ENCODE measurements around the gene IL19.
A peak's percentile ranks its signal among the peaks of the same experiment; 100 is the strongest.
"Not testable (repeated sequence)": the region's sequence is repeated elsewhere in the genome, so short reads cannot be mapped to it uniquely, and the experiment has no call there.

Gene IL19

GRCh38 chr1:206834217-206834616 lies 63.6 kb downstream of the IL19 start:
- DNase-seq: no peak

DNA sequence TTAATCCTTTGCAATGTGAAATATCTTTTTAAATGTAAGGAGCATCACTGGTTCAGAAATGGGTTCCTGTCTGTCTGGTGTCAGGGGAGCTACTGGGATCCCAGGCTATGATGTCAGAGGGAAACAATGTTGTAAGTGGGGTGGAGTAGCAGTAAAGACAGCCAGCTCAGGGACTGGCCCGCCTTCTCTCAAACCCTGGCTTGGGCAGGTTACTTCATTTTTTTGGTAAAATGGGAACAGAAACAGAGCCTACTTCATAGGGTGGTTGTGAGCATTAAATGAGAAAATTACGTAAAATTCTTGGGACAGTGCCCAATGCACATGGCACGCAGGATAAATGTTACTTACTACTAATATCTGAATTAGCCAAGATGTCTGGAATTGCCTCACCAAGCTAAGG lies 64.1 kb downstream of the IL19 start:
- DNase-seq: peak; percentile 58

DNA sequence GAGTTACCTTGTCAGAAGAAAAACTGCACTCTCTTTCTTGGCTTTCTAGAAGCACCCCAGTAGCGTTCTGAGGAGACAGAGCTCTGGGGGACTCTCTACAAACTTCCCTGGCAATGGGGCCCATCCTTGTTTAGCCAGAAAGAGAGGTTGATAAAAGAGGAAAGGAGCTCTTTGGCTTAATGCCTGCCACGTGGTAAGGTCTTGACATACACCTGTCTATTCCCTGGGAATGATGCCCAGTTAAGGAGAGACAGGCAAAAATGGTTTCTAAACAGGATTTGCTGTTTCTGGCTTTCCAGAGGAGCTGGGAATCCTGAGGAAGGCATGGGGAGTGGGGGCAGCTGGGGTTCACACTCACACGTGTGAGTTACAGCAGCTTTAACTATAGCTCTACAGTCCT lies 64.6 kb downstream of the IL19 start:
- no peak for DNase-seq

GRCh38 chr1:206836111-206836510 lies 65.5 kb downstream of the IL19 start:
- DNase-seq: no peak

DNA sequence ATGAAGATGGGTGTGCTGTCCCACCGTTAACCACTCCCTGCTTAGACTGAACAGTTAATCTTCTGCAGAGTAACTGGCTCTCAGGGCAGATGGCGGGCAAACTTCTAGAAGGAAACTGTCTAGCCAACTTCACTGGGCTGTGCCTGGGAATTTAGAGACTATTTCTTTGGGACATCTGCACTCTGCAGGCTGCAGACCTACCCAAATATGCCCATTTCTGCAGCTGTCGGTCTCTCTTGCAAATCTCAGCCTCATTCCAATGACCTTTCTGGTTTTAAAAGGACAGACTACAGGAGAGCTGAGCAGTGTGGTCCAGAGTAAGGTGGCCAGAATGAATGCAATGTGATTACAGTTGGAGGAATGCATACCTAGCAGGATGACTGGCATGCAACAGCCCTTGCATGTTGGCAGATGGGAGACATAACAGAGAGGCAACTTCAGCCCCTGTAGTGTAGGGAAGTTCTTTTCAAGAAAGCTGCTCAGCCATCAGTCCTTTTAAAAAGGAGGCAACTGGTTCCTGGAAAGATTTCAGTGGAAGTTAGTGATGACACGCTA lies 68.5 kb downstream of the IL19 start:
- no peak for DNase-seq

DNA sequence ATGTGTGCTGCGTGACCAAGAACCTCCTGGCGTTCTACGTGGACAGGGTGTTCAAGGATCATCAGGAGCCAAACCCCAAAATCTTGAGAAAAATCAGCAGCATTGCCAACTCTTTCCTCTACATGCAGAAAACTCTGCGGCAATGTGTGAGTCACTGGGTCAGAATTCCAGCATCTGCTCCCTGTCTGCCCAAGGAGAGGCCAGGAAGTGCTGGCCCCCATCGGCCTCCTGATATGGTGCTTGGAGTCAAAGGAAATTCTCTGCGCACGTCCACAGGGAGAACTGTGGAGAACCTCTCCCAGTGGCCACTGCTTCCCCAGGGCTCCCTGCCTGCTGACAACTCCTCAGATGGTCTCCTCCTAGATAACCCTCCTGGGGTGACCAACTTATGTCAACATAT lies 69.3 kb downstream of the IL19 start:
- DNase-seq: peak; percentile 90

GRCh38 chr1:206841609-206842323 lies 71.2 kb downstream of the IL19 start:
- no peak for DNase-seq

- no peak for DNase-seq
Measured at GRCh38 chr1:206842854-206843253, 72.3 kb downstream of the IL19 start.

DNA sequence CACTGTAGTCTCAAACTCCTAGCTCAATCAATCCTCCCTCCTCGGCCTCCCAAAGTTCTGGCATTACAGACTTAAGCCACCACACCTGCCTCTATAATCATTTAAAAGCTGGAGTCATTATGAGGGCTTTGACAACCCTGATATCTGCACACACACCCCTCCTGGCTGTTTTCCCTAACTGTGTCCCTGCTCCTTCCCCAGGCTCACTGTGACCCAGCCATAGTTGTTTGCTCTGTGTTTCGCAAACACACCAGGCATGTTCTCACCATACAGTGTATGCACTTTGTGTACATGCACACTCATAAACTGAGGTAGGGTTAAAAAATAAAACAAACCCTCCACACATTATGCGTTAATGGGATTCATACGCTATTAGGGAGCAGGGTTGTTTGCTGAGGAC lies 73.1 kb downstream of the IL19 start:
- no peak for DNase-seq

DNA sequence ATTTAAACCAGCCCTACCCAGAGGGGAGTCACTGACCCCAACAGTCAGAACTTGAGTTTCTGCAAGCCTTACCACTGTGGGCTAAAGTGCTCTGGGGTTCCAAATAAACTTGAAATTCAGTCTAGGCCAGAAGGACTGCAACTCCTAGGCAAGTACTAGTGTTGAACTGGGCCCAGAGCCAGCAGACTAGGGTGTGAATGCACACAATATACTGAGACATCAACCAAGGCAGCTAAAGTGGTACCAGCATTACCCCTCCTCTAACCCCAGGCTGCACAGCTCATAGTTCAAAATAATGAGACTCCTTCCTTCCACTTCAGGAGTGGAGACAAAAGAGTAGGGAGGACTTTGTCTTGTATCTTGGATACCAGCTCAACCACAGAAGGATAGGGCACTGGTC lies 75.9 kb downstream of the IL19 start:
- DNase-seq: no peak

- no peak for DNase-seq
Measured at GRCh38 chr1:206847337-206847834, 76.8 kb downstream of the IL19 start.

DNA sequence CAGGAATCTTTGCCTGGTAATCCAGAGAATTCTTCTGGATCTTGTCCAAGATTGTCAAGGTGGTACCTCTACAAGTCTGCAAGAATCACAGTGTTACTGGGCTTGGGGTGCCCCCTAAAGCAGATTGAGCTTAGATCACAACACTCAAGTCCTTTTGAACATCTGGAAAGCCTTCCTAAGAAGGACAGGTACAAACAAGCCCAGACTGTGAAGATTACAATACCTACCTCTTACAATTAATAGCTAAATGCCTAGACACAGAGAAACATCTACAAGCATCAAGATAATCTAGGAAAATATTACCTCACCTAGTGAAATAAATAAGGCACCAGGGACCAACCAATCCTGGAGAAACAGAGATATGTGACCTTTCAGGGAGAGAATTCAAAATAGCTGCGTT lies 77.4 kb downstream of the IL19 start:
- no peak for DNase-seq

DNA sequence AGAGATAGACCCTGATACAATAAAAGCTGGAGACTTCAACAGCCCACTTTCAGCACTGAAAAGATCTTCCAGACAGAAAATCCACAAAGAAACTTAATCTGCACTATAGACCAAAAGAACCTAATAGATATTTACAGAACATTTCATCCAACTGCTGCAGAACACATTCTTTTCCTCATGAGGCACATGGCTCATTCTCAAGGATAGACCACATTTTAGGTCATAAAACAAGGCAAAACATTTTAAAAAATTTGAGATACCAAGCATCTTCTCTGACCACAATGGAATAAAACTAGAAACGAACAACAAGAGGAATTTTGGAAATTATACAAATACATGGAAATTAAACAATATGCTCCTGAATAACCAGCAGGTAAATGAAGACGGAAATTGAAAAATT lies 79.8 kb downstream of the IL19 start:
- DNase-seq: no peak

GRCh38 chr1:206851341-206852010 lies 80.9 kb downstream of the IL19 start:
- peak; percentile 57 for DNase-seq

GRCh38 chr1:206852662-206853061 lies 82.1 kb downstream of the IL19 start:
- not testable (repeated sequence) for DNase-seq

DNA sequence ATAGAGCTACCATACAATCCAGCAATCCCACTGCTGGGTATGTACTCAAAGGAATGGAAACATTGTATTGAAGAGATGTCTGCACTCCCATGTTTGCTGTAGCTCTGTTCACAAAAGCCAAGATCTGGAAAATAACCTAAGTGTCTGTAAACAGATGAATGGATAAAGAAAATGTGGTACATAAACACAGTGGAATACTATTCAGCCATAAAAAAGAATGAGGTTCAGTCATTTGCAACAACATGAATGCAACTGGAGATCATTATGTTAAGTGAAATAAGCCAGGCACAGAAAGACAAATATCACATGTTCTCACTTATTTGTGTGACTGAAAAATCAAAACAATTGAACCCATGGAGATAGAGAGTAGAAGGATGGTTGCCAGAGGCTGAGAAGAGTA lies 83.1 kb downstream of the IL19 start:
- DNase-seq: not testable (repeated sequence)

DNA sequence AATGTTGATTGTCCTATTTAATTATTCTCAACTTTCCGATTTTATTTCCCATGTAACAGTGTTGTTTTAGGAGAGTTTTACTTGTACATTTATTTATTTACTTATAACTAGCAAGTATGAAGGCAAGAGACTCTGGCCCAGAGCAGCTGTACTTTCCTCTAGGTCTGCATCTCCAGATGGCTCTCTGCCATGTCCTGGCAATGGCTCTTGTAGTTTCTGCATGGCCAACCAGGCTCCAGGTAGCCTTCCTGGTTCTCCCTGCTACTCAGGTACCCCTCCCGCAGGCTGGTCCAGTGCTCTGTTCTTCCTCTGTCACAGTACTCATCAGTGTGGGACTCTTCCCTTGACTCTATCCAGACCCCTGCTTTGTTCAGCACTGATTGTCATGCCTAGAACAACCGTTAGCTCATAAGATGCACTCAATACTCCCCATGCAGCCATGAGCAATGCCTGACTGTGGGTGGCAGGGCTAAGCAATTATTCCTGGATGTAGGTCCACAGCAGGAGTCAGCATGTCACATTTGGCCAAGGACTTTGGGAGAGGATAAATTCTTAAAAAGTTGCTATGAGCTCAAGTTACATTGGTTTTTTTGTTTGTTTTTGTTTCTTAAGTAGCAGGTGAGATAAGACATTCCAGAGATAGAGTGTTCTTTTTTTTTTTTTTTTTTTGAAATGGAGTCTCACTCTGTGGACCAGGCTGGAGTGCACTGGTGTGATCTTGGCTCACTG lies 84.0 kb downstream of the IL19 start:
- no peak for DNase-seq

GRCh38 chr1:206855859-206856258 lies 85.3 kb downstream of the IL19 start:
- no peak for DNase-seq

DNA sequence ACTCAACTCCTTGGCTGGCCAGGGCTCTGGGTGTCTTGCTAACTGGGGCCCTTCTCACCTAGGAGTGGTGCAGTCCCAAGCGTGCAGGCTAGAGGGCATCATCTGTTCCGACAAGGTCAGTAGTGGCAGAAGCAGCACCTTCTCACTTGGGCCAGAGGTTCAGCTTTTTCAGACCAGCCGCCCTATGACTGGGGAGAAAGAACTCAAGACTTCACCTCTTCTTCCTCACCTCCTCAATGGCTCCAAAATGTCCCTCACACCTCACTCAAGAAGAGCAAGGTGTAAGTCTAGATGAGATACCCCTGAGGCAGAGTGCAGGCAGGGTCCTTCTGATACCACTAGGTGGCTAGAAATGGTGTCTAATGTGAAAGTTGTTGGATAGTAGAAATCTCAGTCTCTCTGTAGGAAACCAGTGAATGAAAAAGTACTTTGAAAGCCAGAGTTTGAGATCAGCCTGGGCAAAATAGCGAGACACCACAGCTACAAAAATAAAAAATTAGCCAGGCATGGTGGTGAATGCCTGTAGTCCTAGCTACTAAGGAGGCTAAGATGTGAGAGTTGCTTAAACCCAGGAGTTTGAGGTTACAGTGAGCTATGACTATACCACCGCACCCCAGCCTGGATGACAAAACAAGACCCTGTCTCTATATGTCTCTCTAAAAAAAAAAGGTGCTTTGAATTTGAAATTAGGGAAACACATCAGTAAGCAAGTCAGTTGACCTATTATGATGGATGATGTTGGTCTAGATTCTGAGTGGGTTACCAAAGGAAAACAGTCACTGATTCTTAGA lies 86.3 kb downstream of the IL19 start:
- DNase-seq: no peak

GRCh38 chr1:206859082-206859521 lies 88.5 kb downstream of the IL19 start:
- no peak for DNase-seq

- DNase-seq: no peak
Measured at GRCh38 chr1:206860165-206860564, 89.6 kb downstream of the IL19 start.

DNA sequence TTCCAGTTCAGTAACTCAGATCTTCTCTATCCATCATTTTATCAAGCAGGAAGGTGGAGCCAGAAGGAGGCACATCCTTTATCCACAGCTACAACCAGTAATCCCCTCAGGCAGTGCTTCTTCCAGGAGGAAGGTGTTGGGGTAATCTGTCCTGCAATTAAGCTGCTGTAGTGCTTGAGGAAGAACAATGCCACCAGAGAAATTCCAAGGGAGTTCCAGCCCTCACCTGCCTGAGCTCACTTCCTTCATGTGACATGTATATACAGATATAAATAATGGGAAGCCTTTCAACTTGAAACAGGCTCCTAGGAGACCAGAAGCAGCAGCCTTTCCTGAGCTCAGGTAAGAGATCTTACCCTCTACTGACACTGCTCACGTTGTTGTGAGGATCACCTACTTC lies 92.7 kb downstream of the IL19 start:
- no peak for DNase-seq
